CD4-positive, CD25-positive, alpha-beta regulatory T cell (primary cell): ENCODE results near the gene NFIB. TPM values are rescaled to one million over a fixed set of nuclear protein-coding genes. Genes with fewer than 3 reads are reported as not detected.

Source experiments
- ATAC-seq, 2 donors: fragments of 150-1000 bp; cut with Tn5 transposase; one replicate each; pipeline ENCODE4 v1.10.0; 2021; ENCODE audit warnings: low read depth in 2 of 2, moderate number of reproducible peaks in 2 of 2, moderate library complexity in 1 of 2
- DNase-seq, 3 donors: peaks; one replicate each; pipeline versions ENCODE4 v3.0.0 to v3.0.0-alpha.2; 2012 to 2022; ENCODE audit warnings: mixed read lengths in 1 of 3
- H3K27ac ChIP-seq: one replicate; pipeline ENCODE4 v1.7.0; 2013; ENCODE audit warnings: mild to moderate bottlenecking, low read length; ENCODE audit not compliant: insufficient read depth, poor library complexity, severe bottlenecking
- H3K27me3 ChIP-seq: one replicate; pipeline ENCODE4 v1.7.0; 2013; ENCODE audit warnings: low read length; ENCODE audit not compliant: control insufficient read depth, insufficient read depth
- H3K36me3 ChIP-seq: one replicate; pipeline ENCODE4 v1.7.0; 2013; ENCODE audit warnings: mild to moderate bottlenecking, low read length, moderate library complexity; ENCODE audit not compliant: control insufficient read depth, insufficient read depth
- H3K4me1 ChIP-seq: 2 replicates; pipeline ENCODE4 v1.7.0; 2013; ENCODE audit warnings: mild to moderate bottlenecking, low read length; ENCODE audit not compliant: insufficient read depth, control insufficient read depth, poor library complexity, severe bottlenecking
- H3K4me3 ChIP-seq: one replicate; pipeline ENCODE4 v1.7.0; 2013; ENCODE audit warnings: low read depth, mild to moderate bottlenecking, low read length, moderate library complexity
- H3K9me3 ChIP-seq, 2 experiments: 1 replicate in 1 of 2; 2 replicates in 1 of 2; pipeline ENCODE4 v1.7.0; 2013; ENCODE audit warnings: low read length in 2 of 2, mild to moderate bottlenecking in 1 of 2, moderate library complexity in 1 of 2; ENCODE audit not compliant: control insufficient read depth in 2 of 2
- H3K27ac Mint-ChIP-seq, 3 donors: one replicate each; pipeline ENCODE4 v1.8.0; 2020 to 2022; ENCODE audit warnings: mild to moderate bottlenecking in 3 of 3, mixed read lengths in 3 of 3, moderate library complexity in 2 of 3
- H3K27me3 Mint-ChIP-seq: one replicate; pipeline ENCODE4 v1.8.0; 2022; ENCODE audit warnings: mild to moderate bottlenecking, mixed read lengths
- H3K36me3 Mint-ChIP-seq: one replicate; pipeline ENCODE4 v1.8.0; 2020; ENCODE audit warnings: mixed read lengths
- H3K4me1 Mint-ChIP-seq, 4 donors: one replicate each; pipeline ENCODE4 v1.8.0; 2020 to 2022; ENCODE audit warnings: mixed read lengths in 4 of 4, mild to moderate bottlenecking in 1 of 4
- H3K4me3 Mint-ChIP-seq, 4 donors: one replicate each; pipeline ENCODE4 v1.8.0; 2020 to 2022; ENCODE audit warnings: mild to moderate bottlenecking in 4 of 4, mixed read lengths in 4 of 4, moderate library complexity in 3 of 4
- H3K9me3 Mint-ChIP-seq, 7 donors: one replicate each; pipeline ENCODE4 v1.8.0; 2020 to 2022; ENCODE audit warnings: mixed read lengths in 7 of 7, mild to moderate bottlenecking in 3 of 7, moderate library complexity in 2 of 7
- polyA plus RNA-seq, 4 donors: library from polyadenylated mRNA; unstranded; fragments of 300-500 nt; fragmentation: Illumina TruSeq; gene quantifications; one replicate each; pipeline ENCODE4 v1.2.3, GENCODE V29; 2021
- total RNA-seq: library from RNA; stranded (reverse); gene quantifications from one replicate; pipeline ENCODE4 v1.2.3, GENCODE V29; 2022

The NFIB gene
- total and polyA plus RNA-seq, 5 donors from 2014 or later = 0.20 TPM; not detected in 4

GRCh38 chr9:14352503-14352902 lies 38.6 kb upstream of the NFIB start:
- DNase-seq (no peak), ATAC-seq (no peak)
- H3K27me3 ChIP-seq = peaks cover 10% of the 10 kb centered on the region
- Mint-ChIP-seq H3K27me3 (peaks cover 57% of the 10 kb centered on the region), H3K27ac (no peak overlapping the region), H3K36me3 (no peaks in the 10 kb centered on the region), H3K4me3 (no peak overlapping the region), H3K4me1 (peaks cover 0 to 4% (median 0%) of the 10 kb centered on the region in 4 donors), H3K9me3 (peaks cover 0 to 3% (median 0%) of the 10 kb centered on the region in 7 donors)
- H3K9me3 ChIP-seq = no peaks in the 10 kb centered on the region
- H3K27ac ChIP-seq = no peak overlapping the region
- no peaks in the 10 kb centered on the region for H3K4me1 ChIP-seq
- H3K4me3 ChIP-seq = no peak overlapping the region
- no peaks in the 10 kb centered on the region for H3K36me3 ChIP-seq

- ATAC-seq (no peak), DNase-seq (no peak)
- Histone ChIP-seq H3K9me3 (no peaks in the 10 kb centered on the region), H3K36me3 (no peaks in the 10 kb centered on the region), H3K27me3 (peaks cover 10% of the 10 kb centered on the region), H3K27ac (no peak overlapping the region), H3K4me1 (no peaks in the 10 kb centered on the region), H3K4me3 (no peak overlapping the region)
- Mint-ChIP-seq H3K36me3 (no peaks in the 10 kb centered on the region), H3K4me1 (peaks cover 0 to 4% (median 0%) of the 10 kb centered on the region in 4 donors), H3K4me3 (no peak overlapping the region), H3K9me3 (peaks cover 0 to 3% (median 0%) of the 10 kb centered on the region in 7 donors), H3K27me3 (peaks cover 68% of the 10 kb centered on the region), H3K27ac (no peak overlapping the region)
Measured at GRCh38 chr9:14351221-14351836, 37.4 kb upstream of the NFIB start.

- ATAC-seq (no peak), DNase-seq (no peak)
- no peak overlapping the region for H3K27ac ChIP-seq
- no peaks in the 10 kb centered on the region for H3K4me1 ChIP-seq
- H3K36me3 ChIP-seq = no peaks in the 10 kb centered on the region
- Mint-ChIP-seq H3K4me1 (peaks cover 0 to 4% (median 0%) of the 10 kb centered on the region in 4 donors), H3K4me3 (no peak overlapping the region), H3K9me3 (peaks cover 0 to 3% (median 0%) of the 10 kb centered on the region in 7 donors), H3K27ac (no peak overlapping the region), H3K36me3 (no peaks in the 10 kb centered on the region), H3K27me3 (peaks cover 68% of the 10 kb centered on the region)
- H3K4me3 ChIP-seq = no peak overlapping the region
- peaks cover 12% of the 10 kb centered on the region for H3K27me3 ChIP-seq
- no peaks in the 10 kb centered on the region for H3K9me3 ChIP-seq
Measured at GRCh38 chr9:14350754-14351153, 36.8 kb upstream of the NFIB start.

GRCh38 chr9:14350349-14350728 lies 36.4 kb upstream of the NFIB start:
- Histone ChIP-seq H3K9me3 (no peaks in the 10 kb centered on the region), H3K36me3 (no peaks in the 10 kb centered on the region), H3K27ac (no peak overlapping the region), H3K27me3 (peaks cover 14% of the 10 kb centered on the region), H3K4me3 (no peak overlapping the region), H3K4me1 (no peaks in the 10 kb centered on the region)
- DNase-seq (no peak), ATAC-seq (no peak)
- Mint-ChIP-seq H3K36me3 (no peaks in the 10 kb centered on the region), H3K4me1 (peaks cover 0 to 4% (median 0%) of the 10 kb centered on the region in 4 donors), H3K27me3 (peaks cover 68% of the 10 kb centered on the region), H3K4me3 (no peak overlapping the region), H3K27ac (no peak overlapping the region), H3K9me3 (peaks cover 0 to 3% (median 0%) of the 10 kb centered on the region in 7 donors)

- H3K36me3 Mint-ChIP-seq = no peaks in the 10 kb centered on the region
- peaks cover 16% of the 10 kb centered on the region for H3K27me3 ChIP-seq
- no peaks in the 10 kb centered on the region for H3K4me1 ChIP-seq
- H3K36me3 ChIP-seq = no peaks in the 10 kb centered on the region
- H3K9me3 ChIP-seq = no peaks in the 10 kb centered on the region
- no peak overlapping the region for H3K27ac ChIP-seq
- peaks cover 68% of the 10 kb centered on the region for H3K27me3 Mint-ChIP-seq
- no peak for DNase-seq
- H3K4me3 Mint-ChIP-seq = no peak overlapping the region
- peaks cover 0 to 4% (median 0%) of the 10 kb centered on the region in 4 donors for H3K4me1 Mint-ChIP-seq
- peak overlapping the region in 1 of 3 donors; percentile 69 for H3K27ac Mint-ChIP-seq
- H3K4me3 ChIP-seq = no peak overlapping the region
- no peak for ATAC-seq
- H3K9me3 Mint-ChIP-seq = peaks cover 0 to 3% (median 0%) of the 10 kb centered on the region in 7 donors
Measured at GRCh38 chr9:14349447-14350348, 35.8 kb upstream of the NFIB start.

- H3K36me3 Mint-ChIP-seq = no peaks in the 10 kb centered on the region
- ATAC-seq = no peak
- H3K4me1 Mint-ChIP-seq = peaks cover 0 to 4% (median 0%) of the 10 kb centered on the region in 4 donors
- Histone ChIP-seq H3K9me3 (no peaks in the 10 kb centered on the region), H3K4me1 (no peaks in the 10 kb centered on the region), H3K4me3 (no peak overlapping the region), H3K27me3 (peaks cover 20% of the 10 kb centered on the region), H3K36me3 (no peaks in the 10 kb centered on the region), H3K27ac (no peak overlapping the region)
- no peak overlapping the region for H3K4me3 Mint-ChIP-seq
- no peak for DNase-seq
- H3K27ac Mint-ChIP-seq = no peak overlapping the region
- H3K27me3 Mint-ChIP-seq = peaks cover 68% of the 10 kb centered on the region
- H3K9me3 Mint-ChIP-seq = peaks cover 0 to 3% (median 0%) of the 10 kb centered on the region in 7 donors
Measured at GRCh38 chr9:14349146-14349446, 35.2 kb upstream of the NFIB start.

GRCh38 chr9:14348373-14349145 lies 34.6 kb upstream of the NFIB start:
- Mint-ChIP-seq H3K27ac (peak overlapping the region in 1 of 3 donors; percentile 77), H3K4me1 (peaks cover 0 to 4% (median 0%) of the 10 kb centered on the region in 4 donors), H3K9me3 (peaks cover 0 to 3% (median 0%) of the 10 kb centered on the region in 7 donors), H3K27me3 (peaks cover 62% of the 10 kb centered on the region), H3K36me3 (no peaks in the 10 kb centered on the region), H3K4me3 (no peak overlapping the region)
- Histone ChIP-seq H3K27ac (no peak overlapping the region), H3K27me3 (peaks cover 20% of the 10 kb centered on the region), H3K36me3 (no peaks in the 10 kb centered on the region), H3K4me1 (no peaks in the 10 kb centered on the region), H3K4me3 (no peak overlapping the region), H3K9me3 (no peaks in the 10 kb centered on the region)
- ATAC-seq (no peak), DNase-seq (no peak)
